ENCODE data around the gene GPR84.

Gene GPR84

GRCh38 chr12:54386403-54387113 is 22.3 kb upstream of the GPR84 start:
- no peak for ATAC-seq
- TF ChIP-seq SNAI2 (CRISPR knock-in tag; IDR thresholded peaks at IDR 0.05) (no peak), ARNTL (CRISPR knock-in tag; IDR thresholded peaks at IDR 0.05; ENCODE audit: borderline replicate concordance, low read depth) (no peak), ESRRG (CRISPR knock-in tag; IDR thresholded peaks at IDR 0.05) (no peak)

GRCh38 chr12:54385251-54385914 is 21.1 kb upstream of the GPR84 start:
- ATAC-seq = no peak
- TF ChIP-seq ISL1 (CRISPR knock-in tag; IDR thresholded peaks at IDR 0.05) (no peak), GLIS3 (CRISPR knock-in tag; IDR thresholded peaks at IDR 0.05) (no peak), SNAI2 (CRISPR knock-in tag; IDR thresholded peaks at IDR 0.05) (no peak), ZFP3 (CRISPR knock-in tag; IDR thresholded peaks at IDR 0.05) (no peak), TCF4 (CRISPR knock-in tag; IDR thresholded peaks at IDR 0.05; ENCODE audit: borderline replicate concordance) (no peak), BACH2 (CRISPR knock-in tag; IDR thresholded peaks at IDR 0.05; ENCODE audit: borderline replicate concordance) (no peak), PATZ1 (CRISPR knock-in tag; IDR thresholded peaks at IDR 0.05; ENCODE audit: borderline replicate concordance) (no peak), ZNF565 (CRISPR knock-in tag; conservative IDR thresholded peaks at IDR 0.05; ENCODE audit: low read depth) (no peak), ZC3H10 (CRISPR knock-in tag; IDR thresholded peaks at IDR 0.05) (no peak), CSDC2 (CRISPR knock-in tag; IDR thresholded peaks at IDR 0.05) (no peak), ARNTL (CRISPR knock-in tag; IDR thresholded peaks at IDR 0.05; ENCODE audit: borderline replicate concordance, low read depth) (no peak), RARB (CRISPR knock-in tag; IDR thresholded peaks at IDR 0.05) (no peak), ZNF70 (CRISPR knock-in tag; IDR thresholded peaks at IDR 0.05) (no peak), ESRRG (CRISPR knock-in tag; IDR thresholded peaks at IDR 0.05) (no peak), TSHZ2 (CRISPR knock-in tag; IDR thresholded peaks at IDR 0.05) (no peak), TOX (CRISPR knock-in tag; IDR thresholded peaks at IDR 0.05; ENCODE audit: borderline replicate concordance) (no peak), OSR1 (CRISPR knock-in tag; IDR thresholded peaks at IDR 0.05) (no peak)
- TF ChIP-seq, protein P1, sequence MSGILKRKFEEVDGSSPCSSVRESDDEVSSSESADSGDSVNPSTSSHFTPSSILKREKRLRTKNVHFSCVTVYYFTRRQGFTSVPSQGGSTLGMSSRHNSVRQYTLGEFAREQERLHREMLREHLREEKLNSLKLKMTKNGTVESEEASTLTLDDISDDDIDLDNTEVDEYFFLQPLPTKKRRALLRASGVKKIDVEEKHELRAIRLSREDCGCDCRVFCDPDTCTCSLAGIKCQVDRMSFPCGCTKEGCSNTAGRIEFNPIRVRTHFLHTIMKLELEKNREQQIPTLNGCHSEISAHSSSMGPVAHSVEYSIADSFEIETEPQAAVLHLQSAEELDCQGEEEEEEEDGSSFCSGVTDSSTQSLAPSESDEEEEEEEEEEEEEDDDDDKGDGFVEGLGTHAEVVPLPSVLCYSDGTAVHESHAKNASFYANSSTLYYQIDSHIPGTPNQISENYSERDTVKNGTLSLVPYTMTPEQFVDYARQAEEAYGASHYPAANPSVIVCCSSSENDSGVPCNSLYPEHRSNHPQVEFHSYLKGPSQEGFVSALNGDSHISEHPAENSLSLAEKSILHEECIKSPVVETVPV (CRISPR knock-in tag; IDR thresholded peaks at IDR 0.05) = no peak
- TF ChIP-seq, protein P2, sequence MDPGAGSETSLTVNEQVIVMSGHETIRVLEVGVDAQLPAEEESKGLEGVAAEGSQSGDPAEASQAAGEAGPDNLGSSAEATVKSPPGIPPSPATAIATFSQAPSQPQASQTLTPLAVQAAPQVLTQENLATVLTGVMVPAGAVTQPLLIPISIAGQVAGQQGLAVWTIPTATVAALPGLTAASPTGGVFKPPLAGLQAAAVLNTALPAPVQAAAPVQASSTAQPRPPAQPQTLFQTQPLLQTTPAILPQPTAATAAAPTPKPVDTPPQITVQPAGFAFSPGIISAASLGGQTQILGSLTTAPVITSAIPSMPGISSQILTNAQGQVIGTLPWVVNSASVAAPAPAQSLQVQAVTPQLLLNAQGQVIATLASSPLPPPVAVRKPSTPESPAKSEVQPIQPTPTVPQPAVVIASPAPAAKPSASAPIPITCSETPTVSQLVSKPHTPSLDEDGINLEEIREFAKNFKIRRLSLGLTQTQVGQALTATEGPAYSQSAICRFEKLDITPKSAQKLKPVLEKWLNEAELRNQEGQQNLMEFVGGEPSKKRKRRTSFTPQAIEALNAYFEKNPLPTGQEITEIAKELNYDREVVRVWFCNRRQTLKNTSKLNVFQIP (CRISPR knock-in tag; IDR thresholded peaks at IDR 0.05; ENCODE audit: borderline replicate concordance, low read depth) = no peak

DNA sequence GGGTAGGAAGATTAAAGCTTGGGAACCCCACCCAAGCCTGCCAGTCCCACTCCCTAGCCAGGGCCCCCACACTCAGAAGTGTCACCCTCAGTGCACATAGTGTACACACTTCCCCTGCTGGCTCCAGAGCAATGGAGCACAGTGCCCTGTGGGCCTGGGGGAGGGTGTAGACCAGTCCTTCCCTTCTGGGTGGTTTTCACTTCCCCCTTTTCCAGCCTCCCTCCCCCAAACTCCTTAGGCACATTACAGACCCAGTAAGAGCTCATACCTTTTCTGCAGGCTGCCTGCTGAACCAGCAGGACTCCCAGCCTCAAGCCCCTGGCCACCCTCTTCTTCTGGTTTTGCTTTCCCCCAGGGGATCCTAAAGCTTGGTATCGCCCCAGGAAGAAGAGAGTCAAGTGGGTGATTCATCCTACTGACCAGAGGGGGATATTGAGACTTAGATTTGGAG is 20.3 kb upstream of the GPR84 start, which contains the start of gene ZNF385A:
ZNF385A (minus strand) TSS at position 143 of the 451 bp plus-strand sequence. CDS start 219 bp downstream, outside the sequence.
- TF ChIP-seq PATZ1 (CRISPR knock-in tag; IDR thresholded peaks at IDR 0.05; ENCODE audit: borderline replicate concordance) = no peak
- TF ChIP-seq ZC3H10 (CRISPR knock-in tag; IDR thresholded peaks at IDR 0.05) = no peak
- TF ChIP-seq ISL1 (CRISPR knock-in tag; IDR thresholded peaks at IDR 0.05) = no peak
- no peak for ATAC-seq
